ENCODE results near the gene MRTFB. TPM values are rescaled to one million over a fixed set of nuclear protein-coding genes. Genes with fewer than 3 reads are reported as not detected.

Gene MRTFB
- total RNA-seq, 1 donor from 2014 or later, result 77.5 TPM

- H3K27ac Mint-ChIP-seq, result peak overlapping the region; percentile 45
- TF ChIP-seq CTCF (IDR thresholded peaks at IDR 0.05; ENCODE audit: unreplicated experiment), result no peak
- no peak for DNase-seq (ENCODE audit: low spot score in 2 of 2, unreplicated experiment in 2 of 2)
These were observed 38.1 kb downstream of the MRTFB start for GRCh38 chr16:14109077-14109775.

GRCh38 chr16:14109782-14110727, 38.9 kb downstream of the MRTFB start:
- no peak overlapping the region for H3K4me3 Mint-ChIP-seq
- peak overlapping the region; percentile 75 for H3K27ac Mint-ChIP-seq
- peaks cover 40% of the 10 kb centered on the region for H3K4me1 Mint-ChIP-seq
- H3K36me3 Mint-ChIP-seq, result peaks cover 5% of the 10 kb centered on the region
- no peak for TF ChIP-seq CTCF (IDR thresholded peaks at IDR 0.05; ENCODE audit: unreplicated experiment)
- H3K27me3 Mint-ChIP-seq (ENCODE audit: low read depth), result no peaks in the 10 kb centered on the region
- no peak for DNase-seq (ENCODE audit: low spot score in 2 of 2, unreplicated experiment in 2 of 2)
- no peaks in the 10 kb centered on the region for H3K9me3 Mint-ChIP-seq

More at GRCh38 chr16:14109077-14109775, 38.1 kb downstream of the MRTFB start:
- peaks cover 5% of the 10 kb centered on the region for H3K36me3 Mint-ChIP-seq
- H3K27me3 Mint-ChIP-seq (ENCODE audit: low read depth), result no peaks in the 10 kb centered on the region
- H3K9me3 Mint-ChIP-seq, result no peaks in the 10 kb centered on the region
- no peak overlapping the region for H3K4me3 Mint-ChIP-seq
- peaks cover 47% of the 10 kb centered on the region for H3K4me1 Mint-ChIP-seq

GRCh38 chr16:14110728-14111251, 39.7 kb downstream of the MRTFB start:
- Mint-ChIP-seq H3K27ac (peak overlapping the region; percentile 75), H3K4me1 (peaks cover 37% of the 10 kb centered on the region), H3K36me3 (peaks cover 5% of the 10 kb centered on the region), H3K27me3 (ENCODE audit: low read depth) (no peaks in the 10 kb centered on the region), H3K9me3 (no peaks in the 10 kb centered on the region), H3K4me3 (no peak overlapping the region)
- no peak for DNase-seq (ENCODE audit: low spot score in 2 of 2, unreplicated experiment in 2 of 2)
- no peak for TF ChIP-seq CTCF (IDR thresholded peaks at IDR 0.05; ENCODE audit: unreplicated experiment)

- Mint-ChIP-seq H3K27ac (peak overlapping the region; percentile 59), H3K36me3 (peaks cover 5% of the 10 kb centered on the region)
- TF ChIP-seq CTCF (IDR thresholded peaks at IDR 0.05; ENCODE audit: unreplicated experiment), result no peak
These were observed 40.8 kb downstream of the MRTFB start for GRCh38 chr16:14111713-14112538.

GRCh38 chr16:14112539-14112856, 41.4 kb downstream of the MRTFB start:
- Mint-ChIP-seq H3K27me3 (ENCODE audit: low read depth) (no peaks in the 10 kb centered on the region), H3K36me3 (peaks cover 2% of the 10 kb centered on the region), H3K4me1 (peaks cover 33% of the 10 kb centered on the region), H3K9me3 (no peaks in the 10 kb centered on the region), H3K4me3 (no peak overlapping the region), H3K27ac (no peak overlapping the region)
- TF ChIP-seq CTCF (IDR thresholded peaks at IDR 0.05; ENCODE audit: unreplicated experiment), result no peak
- no peak for DNase-seq (ENCODE audit: low spot score in 2 of 2, unreplicated experiment in 2 of 2)

More at GRCh38 chr16:14111713-14112538, 40.8 kb downstream of the MRTFB start:
- no peak for DNase-seq (ENCODE audit: low spot score in 2 of 2, unreplicated experiment in 2 of 2)
- Mint-ChIP-seq H3K9me3 (no peaks in the 10 kb centered on the region), H3K4me3 (no peak overlapping the region), H3K27me3 (ENCODE audit: low read depth) (no peaks in the 10 kb centered on the region), H3K4me1 (peaks cover 33% of the 10 kb centered on the region)
